Gastroesophageal sphincter (tissue), 4 donors: ENCODE measurements around the gene OPN1MW2. TPM values are rescaled to one million over a fixed set of nuclear protein-coding genes. Genes with fewer than 3 reads are reported as not detected.
"Not testable (repeated sequence)": the region's sequence is repeated elsewhere in the genome, so short reads cannot be mapped to it uniquely, and the experiment has no call there.

ENCODE experiments used
- ATAC-seq: fragments of 150-250 bp; one replicate; pipeline ENCODE4 v1.9.1; 2016; ENCODE audit warnings: mild to moderate bottlenecking, moderate library complexity
- H3K27ac ChIP-seq, 4 donors: fragments of 200-600 bp; sonication (generic) in 3 of 4; 1 replicate in 3 of 4; 2 replicates in 1 of 4; pipeline ENCODE4 v1.5.1; 2016 to 2019
- H3K27me3 ChIP-seq: fragments of 200-600 bp; sonication (generic); one replicate; pipeline ENCODE4 v1.5.1; 2019
- H3K36me3 ChIP-seq, 2 donors: fragments of 200-600 bp; sonication (generic); one replicate each; pipeline ENCODE4 v1.5.1; 2019; ENCODE audit warnings: control low read depth in 1 of 2
- H3K4me1 ChIP-seq, 3 donors: fragments of 200-600 bp; sonication (generic); 1 replicate in 2 of 3; 2 replicates in 1 of 3; pipeline ENCODE4 v1.5.1; 2016 to 2019; ENCODE audit warnings: control low read depth in 2 of 3
- H3K4me3 ChIP-seq, 2 donors: fragments of 200-600 bp; sonication (generic); one replicate each; pipeline ENCODE4 v1.5.1; 2019; ENCODE audit warnings: mild to moderate bottlenecking in 1 of 2, moderate library complexity in 1 of 2
- H3K9me3 ChIP-seq, 3 donors: fragments of 200-600 bp; sonication (generic); one replicate each; pipeline ENCODE4 v1.5.1; 2017 to 2019; ENCODE audit warnings: control low read depth in 2 of 3
- WGBS, 2 donors: methylation state at CpG; one replicate each; pipeline ENCODE4 v1.1.5; 2018; ENCODE audit warnings: low coverage in 1 of 2; 5-methylcytosine and 5-hydroxymethylcytosine counted together
- total RNA-seq, 4 donors: library from RNA; depleted of rRNA; stranded (reverse); fragments of >200 nt; gene quantifications; one replicate each; pipeline ENCODE4 v1.1.0, GENCODE V29; 2016

The OPN1MW2 gene
- total RNA-seq, 4 donors from 2014 or later = not detected

GRCh38 chrX:154233620-154234019 lies 14.1 kb downstream of the OPN1MW2 start:
- H3K4me1 ChIP-seq, H3K27me3 ChIP-seq, H3K27ac ChIP-seq, H3K4me3 ChIP-seq, ATAC-seq, H3K36me3 ChIP-seq, H3K9me3 ChIP-seq: not testable (repeated sequence)
- WGBS, 2 donors = no CpG with 5 or more reads among the region's 16 CpGs

- not testable (repeated sequence) for H3K27me3 ChIP-seq, H3K27ac ChIP-seq, H3K4me3 ChIP-seq, ATAC-seq, H3K4me1 ChIP-seq, H3K9me3 ChIP-seq, H3K36me3 ChIP-seq
- WGBS, 2 donors = no CpG with 5 or more reads among the region's 11 CpGs
These were observed 19.5 kb downstream of the OPN1MW2 start for GRCh38 chrX:154238939-154239559.

GRCh38 chrX:154239982-154240503 lies 20.5 kb downstream of the OPN1MW2 start:
- not testable (repeated sequence) for H3K27ac ChIP-seq, ATAC-seq, H3K4me3 ChIP-seq, H3K27me3 ChIP-seq, H3K36me3 ChIP-seq, H3K9me3 ChIP-seq, H3K4me1 ChIP-seq
- 80% methylated on average over 1 to 3 of the region's 8 CpGs for WGBS, 2 donors

GRCh38 chrX:154247377-154248045 lies 28.0 kb downstream of the OPN1MW2 start:
- no CpG with 5 or more reads among the region's 17 CpGs for WGBS, 2 donors
- not testable (repeated sequence) for H3K4me1 ChIP-seq, H3K27ac ChIP-seq, H3K27me3 ChIP-seq, H3K4me3 ChIP-seq, H3K36me3 ChIP-seq, H3K9me3 ChIP-seq
- ATAC-seq = peak; percentile 91

DNA sequence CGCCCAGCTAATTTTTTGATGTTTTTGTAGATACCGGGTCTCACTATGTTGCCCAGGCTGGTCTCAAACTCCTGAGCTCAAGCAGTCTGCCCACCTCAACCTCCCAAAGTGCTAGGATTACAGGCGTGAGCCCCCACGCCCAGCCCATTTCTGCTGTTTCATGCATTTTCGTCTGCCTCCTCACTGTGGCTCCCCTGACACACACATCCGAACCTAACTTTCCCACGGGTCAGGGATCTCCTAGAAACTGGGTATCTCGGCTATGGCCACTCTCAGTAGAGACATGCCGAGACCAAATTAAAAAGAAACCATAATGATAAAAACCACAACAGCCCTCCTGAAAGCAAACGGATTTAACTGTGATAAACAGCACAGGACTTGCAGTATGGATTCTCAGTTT lies 28.5 kb downstream of the OPN1MW2 start:
- not testable (repeated sequence) for H3K27ac ChIP-seq, ATAC-seq, H3K4me3 ChIP-seq, H3K36me3 ChIP-seq, H3K9me3 ChIP-seq, H3K27me3 ChIP-seq, H3K4me1 ChIP-seq
- WGBS, 2 donors = no CpG with 5 or more reads among the region's 10 CpGs

- H3K27ac ChIP-seq, H3K4me3 ChIP-seq, ATAC-seq, H3K36me3 ChIP-seq, H3K27me3 ChIP-seq, H3K9me3 ChIP-seq, H3K4me1 ChIP-seq: not testable (repeated sequence)
- no CpG with 5 or more reads among the region's 17 CpGs for WGBS, 2 donors
These were observed 37.7 kb downstream of the OPN1MW2 start, which contains the start of gene OPN1MW3 for GRCh38 chrX:154257282-154257681. Gene OPN1MW3, plus strand, starts transcription at chrX:154257582. Its CDS starts 38 bp downstream, at chrX:154257620.

GRCh38 chrX:154258711-154259110 lies 39.2 kb downstream of the OPN1MW2 start:
- H3K4me1 ChIP-seq, H3K27ac ChIP-seq, H3K9me3 ChIP-seq, H3K36me3 ChIP-seq, ATAC-seq, H3K27me3 ChIP-seq, H3K4me3 ChIP-seq: not testable (repeated sequence)
- no CpG with 5 or more reads among the region's 10 CpGs for WGBS, 2 donors

DNA sequence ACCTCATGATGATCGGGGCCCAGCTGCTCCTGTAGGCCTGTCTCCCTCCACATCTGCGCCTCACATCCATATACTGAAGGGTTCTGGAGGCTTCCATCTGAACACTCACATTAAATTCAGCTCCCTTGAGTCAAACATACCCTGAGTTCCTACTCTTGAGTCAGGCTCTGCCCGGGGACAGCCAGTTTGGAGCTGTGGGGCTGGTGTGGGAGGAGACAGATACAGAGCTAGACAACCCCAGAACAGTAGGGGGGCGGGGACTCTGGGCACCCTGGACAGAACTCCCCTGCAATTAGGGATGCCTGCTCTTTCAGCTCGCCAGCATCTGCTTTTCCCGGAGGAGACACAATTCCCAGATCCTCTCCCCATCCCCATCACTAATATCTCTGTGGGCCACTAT lies 43.5 kb downstream of the OPN1MW2 start:
- no CpG with 5 or more reads among the region's 6 CpGs for WGBS, 2 donors
- H3K27me3 ChIP-seq, H3K4me3 ChIP-seq, H3K27ac ChIP-seq, H3K36me3 ChIP-seq, H3K4me1 ChIP-seq, ATAC-seq, H3K9me3 ChIP-seq: not testable (repeated sequence)

GRCh38 chrX:154269245-154269644 lies 49.7 kb downstream of the OPN1MW2 start:
- no CpG with 5 or more reads among the region's 3 CpGs for WGBS, 2 donors
- not testable (repeated sequence) for H3K27me3 ChIP-seq, ATAC-seq, H3K9me3 ChIP-seq, H3K36me3 ChIP-seq, H3K4me3 ChIP-seq, H3K27ac ChIP-seq, H3K4me1 ChIP-seq

Other genes with a start within 250 kb of the OPN1MW2 start
- gene HCFC1, start 247.9 kb upstream of the OPN1MW2 start, total RNA-seq = 10 to 100 TPM; 32.9 to 94.4 (median 43.1) TPM
- 1 to 10 TPM; 1.5 to 9.5 (median 5.4) TPM for gene TMEM187, start 247.0 kb upstream of the OPN1MW2 start, total RNA-seq
- 10 to 100 TPM; 33.0 to 84.7 (median 41.6) TPM for gene IRAK1, start 199.9 kb upstream of the OPN1MW2 start, total RNA-seq
- gene MECP2, start 122.0 kb upstream of the OPN1MW2 start, total RNA-seq = 10 to 100 TPM; 65.1 to 87.8 (median 82.5) TPM
- not detected for gene OPN1LW, start 75.5 kb upstream of the OPN1MW2 start, total RNA-seq
- gene OPN1MW, start 37.2 kb upstream of the OPN1MW2 start, total RNA-seq = not detected
- gene OPN1MW3, start 37.8 kb downstream of the OPN1MW2 start, total RNA-seq = not detected
- not detected for gene TEX28, start 75.4 kb downstream of the OPN1MW2 start, total RNA-seq
- under 1 TPM in 2 of 4 donors, not detected in 2; 0.31 TPM for gene TKTL1, start 76.0 kb downstream of the OPN1MW2 start, total RNA-seq
- over 10,000 TPM in 1 of 4 donors, 1,000 to 10,000 TPM in 3; 7,815 to 15,318 (median 8,757) TPM for gene FLNA, start 154.9 kb downstream of the OPN1MW2 start, total RNA-seq
- 10 to 100 TPM; 41.0 to 58.6 (median 50.6) TPM for gene EMD, start 159.5 kb downstream of the OPN1MW2 start, total RNA-seq
- 1,000 to 10,000 TPM; 3,970 to 7,427 (median 5,392) TPM for gene RPL10, start 178.6 kb downstream of the OPN1MW2 start, total RNA-seq
- 10 to 100 TPM; 11.1 to 29.3 (median 22.3) TPM for gene DNASE1L1, start 189.5 kb downstream of the OPN1MW2 start, total RNA-seq
- gene TAFAZZIN, start 191.8 kb downstream of the OPN1MW2 start, total RNA-seq = 10 to 100 TPM; 11.7 to 54.5 (median 24.4) TPM
- gene ATP6AP1, start 208.9 kb downstream of the OPN1MW2 start, total RNA-seq = 10 to 100 TPM; 29.0 to 50.0 (median 43.1) TPM
- 100 to 1,000 TPM; 105 to 160 (median 121) TPM for gene GDI1, start 217.4 kb downstream of the OPN1MW2 start, total RNA-seq
- gene FAM50A, start 224.4 kb downstream of the OPN1MW2 start, total RNA-seq = 10 to 100 TPM; 49.8 to 58.2 (median 53.4) TPM
- 10 to 100 TPM in 2 of 4 donors, 1 to 10 TPM in 2; 1.5 to 13.9 (median 8.2) TPM for gene PLXNA3, start 238.5 kb downstream of the OPN1MW2 start, total RNA-seq